H1 (cell line): ENCODE data around the gene PFDN6. TPM values are rescaled to one million over a fixed set of nuclear protein-coding genes. Genes with fewer than 3 reads are reported as not detected.

Source experiments
- CTCF ChIA-PET: fragments of 300-600 bp; sonication (Branson Sonifier 250); formaldehyde crosslinking; loops from one replicate; lab custom pipeline; 2021; ENCODE audit not compliant: partially characterized antibody; lab: Charles Lee
- POLR2A ChIA-PET: fragments of 300-600 bp; sonication (Branson Sonifier 250); formaldehyde crosslinking; loops from one replicate; lab custom pipeline; 2021; ENCODE audit warnings: inconsistent platforms; ENCODE audit not compliant: partially characterized antibody; lab: Charles Lee
- DNase-seq, 2 experiments: peaks; one replicate each; pipeline versions ENCODE4 v3.0.0 to v3.0.0-alpha.2; 2010 to 2022; ENCODE audit warnings: low spot score in 2 of 2, low read depth in 1 of 2, mixed read lengths in 1 of 2
- FAIRE-seq: peaks from 2 replicates; lab custom pipeline; 2011; peaks lifted over from hg19 to GRCh38; lab: Jason Lieb, UNC
- H2AFZ ChIP-seq: 2 replicates; pipeline ENCODE4 v1.8.1; 2012; ENCODE audit warnings: low read length, inconsistent platforms
- H2AK5ac ChIP-seq: 2 replicates; pipeline ENCODE4 v1.6.1; 2013; ENCODE audit warnings: low read depth, low read length
- H2BK120ac ChIP-seq: replicated peaks from 2 replicates; pipeline ENCODE3; 2013; ENCODE audit warnings: low read depth, low read length, inconsistent platforms
- H2BK12ac ChIP-seq: 2 replicates; pipeline ENCODE4 v1.6.1; 2013; ENCODE audit warnings: low read depth, low read length
- H2BK15ac ChIP-seq: 2 replicates; pipeline ENCODE4 v1.6.1; 2013; ENCODE audit warnings: low read length
- H2BK20ac ChIP-seq: 2 replicates; pipeline ENCODE4 v1.6.1; 2013; ENCODE audit warnings: low read length
- H2BK5ac ChIP-seq: 2 replicates; pipeline ENCODE4 v1.6.1; 2013; ENCODE audit warnings: low read depth, low read length
- H3K14ac ChIP-seq: 2 replicates; pipeline ENCODE4 v1.6.1; 2013; ENCODE audit warnings: inconsistent platforms; ENCODE audit not compliant: insufficient read length
- H3K18ac ChIP-seq: 2 replicates; pipeline ENCODE4 v1.6.1; 2013; ENCODE audit warnings: low read length; ENCODE audit errors: extremely low read depth
- H3K23ac ChIP-seq: 2 replicates; pipeline ENCODE4 v1.6.1; 2013; ENCODE audit warnings: inconsistent platforms; ENCODE audit not compliant: insufficient read length
- H3K23me2 ChIP-seq: 2 replicates; pipeline ENCODE4 v1.6.1; 2013; ENCODE audit warnings: low read depth, low read length
- H3K27ac ChIP-seq: 2 replicates; pipeline ENCODE4 v1.6.1; 2011; ENCODE audit warnings: low read depth, low read length, inconsistent platforms
- H3K27me3 ChIP-seq, 4 experiments: replicated peaks in 1 of 4; 1 replicate in 1 of 4; 2 replicates in 3 of 4; pipeline versions ENCODE4 v1.6.1 to v1.8.1; 2011 to 2013; ENCODE audit warnings: low read length in 3 of 4, mild to moderate bottlenecking in 3 of 4, inconsistent platforms in 2 of 4, mixed read lengths in 2 of 4, moderate library complexity in 1 of 4; ENCODE audit not compliant: control insufficient read depth in 3 of 4, insufficient read depth in 3 of 4; ENCODE audit errors: extremely low read depth in 1 of 4
- H3K36me3 ChIP-seq, 4 experiments: 2 replicates each; pipeline versions ENCODE4 v1.6.1 to v1.8.1; 2011 to 2013; ENCODE audit warnings: mild to moderate bottlenecking in 4 of 4, low read length in 3 of 4, moderate library complexity in 2 of 4, control low read depth in 1 of 4, inconsistent platforms in 1 of 4; ENCODE audit not compliant: insufficient read depth in 4 of 4, control insufficient read depth in 2 of 4
- H3K4ac ChIP-seq: replicated peaks from 2 replicates; pipeline ENCODE3; 2013; ENCODE audit warnings: low read length, low read depth, mixed read lengths, inconsistent platforms; ENCODE audit not compliant: insufficient read length
- H3K4me1 ChIP-seq, 4 experiments: replicated peaks in 1 of 4; 1 replicate in 1 of 4; 2 replicates in 3 of 4; pipeline versions ENCODE4 v1.6.1 to v1.8.1; 2011 to 2013; ENCODE audit warnings: low read length in 3 of 4, inconsistent platforms in 2 of 4, mixed read lengths in 1 of 4; ENCODE audit not compliant: insufficient read depth in 4 of 4, control insufficient read depth in 3 of 4
- H3K4me2 ChIP-seq, 2 experiments: 2 replicates each; pipeline versions ENCODE4 v1.6.1 to v1.8.1; 2011 to 2013; ENCODE audit warnings: low read depth in 2 of 2, low read length in 2 of 2, control low read depth in 1 of 2, inconsistent platforms in 1 of 2, mild to moderate bottlenecking in 1 of 2; ENCODE audit not compliant: insufficient read depth in 1 of 2
- H3K4me3 ChIP-seq, 4 experiments: fragments of 200-600, 300-600 bp in 1 of 4; sonication (generic), shearing (Covaris generic), sonication (Bioruptor Twin) in 1 of 4; 2 replicates each; pipeline versions ENCODE4 v1.5.1 to v1.8.1; 2011 to 2016; ENCODE audit warnings: low read length in 4 of 4, low read depth in 3 of 4, control low read depth in 2 of 4, inconsistent platforms in 2 of 4, mild to moderate bottlenecking in 2 of 4, mixed read lengths in 1 of 4, moderate library complexity in 1 of 4; ENCODE audit not compliant: insufficient read depth in 2 of 4; ENCODE audit errors: extremely low read depth in 1 of 4
- H3K56ac ChIP-seq: replicated peaks from 2 replicates; pipeline ENCODE3; 2013; ENCODE audit warnings: low read depth, mild to moderate bottlenecking, mixed read lengths, low read length, inconsistent platforms; ENCODE audit not compliant: insufficient read length
- H3K79me1 ChIP-seq: 2 replicates; pipeline ENCODE4 v1.6.1; 2013; ENCODE audit warnings: low read depth, low read length, control low read depth
- H3K79me2 ChIP-seq, 2 experiments: 2 replicates each; pipeline versions ENCODE4 v1.6.1 to v1.8.1; 2012 to 2013; ENCODE audit warnings: low read length in 2 of 2, mild to moderate bottlenecking in 2 of 2, inconsistent platforms in 1 of 2; ENCODE audit not compliant: insufficient read depth in 2 of 2, control insufficient read depth in 1 of 2
- H3K9ac ChIP-seq, 4 experiments: replicated peaks in 1 of 4; 1 replicate in 1 of 4; 2 replicates in 3 of 4; pipeline versions ENCODE4 v1.6.1 to v1.8.1; 2011 to 2013; ENCODE audit warnings: low read depth in 3 of 4, low read length in 3 of 4, control low read depth in 2 of 4, mild to moderate bottlenecking in 2 of 4, moderate library complexity in 2 of 4, inconsistent platforms in 1 of 4; ENCODE audit errors: extremely low read depth in 1 of 4
- H3K9me3 ChIP-seq, 2 experiments: 2 replicates each; pipeline versions ENCODE4 v1.6.1 to v1.8.1; 2012 to 2013; ENCODE audit warnings: mild to moderate bottlenecking in 2 of 2, moderate library complexity in 2 of 2, control low read depth in 1 of 2, inconsistent platforms in 1 of 2, low read depth in 1 of 2, low read length in 1 of 2, mixed read lengths in 1 of 2; ENCODE audit not compliant: insufficient read depth in 2 of 2
- H4K20me1 ChIP-seq, 2 experiments: replicated peaks in 1 of 2; 2 replicates each; pipeline versions ENCODE3 to v1.8.1; 2011 to 2013; ENCODE audit warnings: inconsistent platforms in 2 of 2, low read length in 2 of 2, mild to moderate bottlenecking in 1 of 2; ENCODE audit not compliant: insufficient read depth in 2 of 2, control insufficient read depth in 1 of 2
- H4K5ac ChIP-seq: 2 replicates; pipeline ENCODE4 v1.6.1; 2013; ENCODE audit warnings: low read length, low read depth, mixed read lengths, inconsistent platforms; ENCODE audit not compliant: insufficient read length
- H4K8ac ChIP-seq: 2 replicates; pipeline ENCODE4 v1.8.0; 2013; ENCODE audit warnings: mild to moderate bottlenecking, moderate library complexity, low read length, inconsistent platforms; ENCODE audit not compliant: insufficient read depth; ENCODE audit errors: extremely low read depth
- H4K91ac ChIP-seq: replicated peaks from 2 replicates; pipeline ENCODE3; 2013; ENCODE audit warnings: low read length, mixed read lengths, inconsistent platforms; ENCODE audit not compliant: insufficient read length
- KDM5A ChIP-seq: fragments of 200-600 bp; IDR thresholded peaks from 2 replicates; pipeline ENCODE4 v1.7.1; 2012; ENCODE audit warnings: mild to moderate bottlenecking, low read length, inconsistent platforms, mixed read lengths
- PHF8 ChIP-seq: fragments of 200-600 bp; sonication (generic); conservative IDR thresholded peaks from 2 replicates; pipeline ENCODE4 v1.7.1; 2012; ENCODE audit warnings: low read depth, mild to moderate bottlenecking, inconsistent platforms, low read length, moderate library complexity
- TBP ChIP-seq: IDR thresholded peaks from 2 replicates; pipeline ENCODE4 v1.6.1; 2011; ENCODE audit warnings: low read depth, low read length, improper control_type of control experiment
- WGBS, 2 experiments: shearing (Covaris generic) in 1 of 2; methylation state at CpG; one replicate each; pipeline versions ENCODE4 v1.1.6 to v1.1.7; 2013 to 2015; ENCODE audit warnings: low lambda C conversion rate in 2 of 2, mixed read lengths in 2 of 2, inconsistent platforms in 1 of 2, low coverage in 1 of 2, missing lambda C conversion rate in 1 of 2; ENCODE audit not compliant: insufficient replicate concordance in 2 of 2, insufficient coverage in 1 of 2, insufficient read length in 1 of 2; ENCODE audit errors: extremely low coverage in 1 of 2, missing lambda C conversion rate in 1 of 2; 5-methylcytosine and 5-hydroxymethylcytosine counted together
- polyA plus RNA-seq, 7 experiments: library from polyadenylated mRNA; depleted of rRNA in 3 of 7; stranded (reverse) in 5 of 7; unstranded in 2 of 7; fragments of >200 nt in 5 of 7; fragments of 200-250 nt in 2 of 7; gene quantifications; 1 replicate in 5 of 7; 2 replicates in 1 of 7; 4 replicates in 1 of 7; pipeline versions ENCODE4 v1.2.1 to v1.2.3, GENCODE V29; 2011 to 2013; ENCODE audit warnings: missing spikeins in 2 of 7, mixed read lengths in 2 of 7
- total RNA-seq: library from RNA; stranded (reverse); fragmentation: NEBNext Ultra II Directional; extraction: Animal tissue kit (Norgen Biotek cat#: 25700); gene quantifications from 2 replicates; pipeline ENCODE4 v1.2.1, GENCODE V29; 2021

Gene PFDN6
- total and polyA plus RNA-seq, 2 of the 8 experiments (the other 6 are each of a cell fraction or from before 2014, with no cell fraction given) = 32.0 to 95.7 TPM

DNA sequence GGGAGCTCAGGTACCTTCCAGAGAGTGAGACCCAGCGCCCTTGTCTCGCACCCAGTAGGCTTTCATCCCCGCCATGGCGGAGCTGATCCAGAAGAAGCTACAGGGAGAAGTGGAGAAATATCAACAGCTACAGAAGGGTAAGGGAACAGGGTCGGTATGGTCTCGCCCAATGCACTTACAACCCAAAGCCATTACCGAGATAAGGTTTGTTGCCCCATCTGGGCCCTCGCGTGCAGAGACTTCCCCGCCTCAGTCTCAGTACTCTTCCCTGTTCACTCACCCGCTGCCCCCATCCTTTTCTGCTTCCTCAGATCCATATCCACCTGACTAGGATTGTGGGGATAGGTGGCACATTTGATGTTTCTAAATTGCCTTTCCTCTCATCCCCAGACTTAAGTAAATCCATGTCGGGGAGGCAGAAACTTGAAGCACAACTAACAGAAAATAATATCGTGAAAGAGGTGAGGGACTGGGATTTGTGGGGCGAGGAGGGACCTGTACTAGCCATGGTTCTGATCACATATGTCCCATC, 449 bp downstream of the PFDN6 start:
- Histone ChIP-seq H3K4me1 (peaks cover 0 to 11% (median 5%) of the 10 kb centered on the region in 4 experiments; a peak in 5 of 7 replicates), H4K20me1 (peaks cover 0 to 6% of the 10 kb centered on the region in 2 experiments), H3K79me2 (peaks cover 4 to 31% of the 10 kb centered on the region in 2 experiments; a peak in 3 of 4 replicates), H2AFZ (no peak overlapping the region), H4K8ac (0 out of 2 replicates have a peak overlapping the region, but pooled peaks have one; percentile 90), H3K23ac (no peak overlapping the region), H3K27ac (peak overlapping the region; percentile 37; the same call in 1 of the 2 replicates), H3K9ac (peak overlapping the region; percentile 74 to 85 (median 80)), H4K91ac (no peak overlapping the region), H3K4me2 (peak overlapping the region; percentile 76 to 92), H3K4me3 (peak overlapping the region; percentile 74 to 97 (median 84)), H2BK15ac (no peak overlapping the region), H2BK20ac (no peak overlapping the region), H3K27me3 (no peaks in the 10 kb centered on the region), H3K36me3 (peaks cover 17 to 34% (median 30%) of the 10 kb centered on the region in 4 experiments), H2AK5ac (no peak overlapping the region), H3K4ac (no peak overlapping the region), H3K14ac (no peak overlapping the region), H3K18ac (no peak overlapping the region), H3K79me1 (peaks cover 8% of the 10 kb centered on the region; the same call in 1 of the 2 replicates), H2BK5ac (no peak overlapping the region), H2BK12ac (no peak overlapping the region), H3K9me3 (no peaks in the 10 kb centered on the region; a peak in 1 of 4 replicates), H4K5ac (no peak overlapping the region), H3K23me2 (peaks cover 8% of the 10 kb centered on the region; the same call in 1 of the 2 replicates), H3K56ac (no peak overlapping the region), H2BK120ac (no peak overlapping the region)
- 7% methylated on average over 14 of the region's 14 CpGs; no CpG with 5 or more reads in 1 of the 2 experiments for WGBS, 2 experiments
- ChIA-PET CTCF (interaction anchor here (0.5 to 7.2 kb wide), 5 partner anchors 8 to 117 kb away, joined by 3 to 81 read pairs (median 4); partner anchors contain the start of genes B3GALT4 and RGL2), POLR2A (interaction anchor here (0.6 to 16.7 kb wide), 12 partner anchors 9 to 318 kb away, joined by 3 to 337 read pairs (median 4); partner anchors contain the start of genes B3GALT4, RGL2, RPS18 and TAPBP)
- DNase-seq (no peak), FAIRE-seq (no peak)
- TF ChIP-seq PHF8 (0 out of 2 replicates have a peak, but pooled peaks have one; percentile 22), TBP (no peak; the same call in 1 of the 2 replicates), KDM5A (0 out of 2 replicates have a peak, but pooled peaks have one; percentile 30)
